GM23338 (cell line): ENCODE results near the gene PGBD5. TPM values are rescaled to one million over a fixed set of nuclear protein-coding genes. Genes with fewer than 3 reads are reported as not detected.

Experiments
- ATAC-seq: fragments of 200-7000 bp; cut with Tn5 transposase; 3 replicates; pipeline ENCODE4 v1.9.1; 2020
- DNase-seq: peaks from one replicate; pipeline ENCODE4 v3.0.0-alpha.2; 2015; ENCODE audit warnings: low spot score
- H2AFZ ChIP-seq: fragments of 200-600 bp; sonication (generic); 2 replicates; pipeline ENCODE4 v1.8.0; 2016; ENCODE audit warnings: antibody characterized with exemption, mild to moderate bottlenecking, moderate library complexity
- H3F3A ChIP-seq: fragments of 200-600 bp; sonication (generic); replicated peaks from 2 replicates; pipeline ENCODE4 v1.8.0; 2017; ENCODE audit warnings: antibody characterized with exemption, mixed run types, low read depth
- H3K27ac ChIP-seq: fragments of 200-600 bp; sonication (generic); 2 replicates; pipeline ENCODE4 v1.6.1; 2016; ENCODE audit warnings: low read depth
- H3K27me3 ChIP-seq: fragments of 200-600 bp; sonication (generic); 2 replicates; pipeline ENCODE4 v1.8.0; 2016; ENCODE audit warnings: mild to moderate bottlenecking, mixed run types, moderate library complexity; ENCODE audit not compliant: insufficient read depth
- H3K36me3 ChIP-seq: fragments of 200-600 bp; sonication (generic); 2 replicates; pipeline ENCODE4 v1.8.0; 2016; ENCODE audit warnings: mild to moderate bottlenecking; ENCODE audit not compliant: insufficient read depth
- H3K4me1 ChIP-seq: fragments of 200-600 bp; sonication (generic); 2 replicates; pipeline ENCODE4 v1.8.0; 2016; ENCODE audit warnings: mild to moderate bottlenecking, moderate library complexity; ENCODE audit not compliant: insufficient read depth
- H3K4me2 ChIP-seq: fragments of 200-600 bp; sonication (generic); 2 replicates; pipeline ENCODE4 v1.7.1; 2017; ENCODE audit warnings: mixed run types
- H3K4me3 ChIP-seq: fragments of 200-600 bp; sonication (generic); 2 replicates; pipeline ENCODE4 v1.6.1; 2016; ENCODE audit warnings: mixed run types
- H3K79me2 ChIP-seq: fragments of 200-600 bp; sonication (generic); replicated peaks from 2 replicates; pipeline ENCODE4 v1.8.0; 2017; ENCODE audit warnings: mild to moderate bottlenecking; ENCODE audit not compliant: insufficient read depth
- H3K9me2 ChIP-seq: fragments of 200-600 bp; sonication (generic); 2 replicates; pipeline ENCODE4 v1.8.0; 2017; ENCODE audit not compliant: insufficient read depth
- H4K20me1 ChIP-seq: fragments of 200-600 bp; sonication (generic); replicated peaks from 2 replicates; pipeline ENCODE4 v1.8.0; 2017; ENCODE audit warnings: mild to moderate bottlenecking; ENCODE audit not compliant: insufficient read depth
- H3K27ac Mint-ChIP-seq: 2 replicates; pipeline ENCODE4 v1.8.0; 2020; ENCODE audit warnings: inconsistent platforms, mild to moderate bottlenecking, moderate library complexity, mixed read lengths
- H3K27me3 Mint-ChIP-seq: 3 replicates; pipeline ENCODE4 v1.8.0; 2022; ENCODE audit warnings: low read depth, mild to moderate bottlenecking, moderate library complexity, mixed read lengths, inconsistent platforms; ENCODE audit not compliant: insufficient read depth, poor library complexity
- H3K36me3 Mint-ChIP-seq: 3 replicates; pipeline ENCODE4 v1.8.0; 2021; ENCODE audit warnings: low read depth, mild to moderate bottlenecking, inconsistent platforms, moderate library complexity, mixed read lengths
- H3K4me1 Mint-ChIP-seq: 3 replicates; pipeline ENCODE4 v1.8.0; 2020; ENCODE audit warnings: mild to moderate bottlenecking, inconsistent platforms, mixed read lengths
- H3K4me3 Mint-ChIP-seq: 3 replicates; pipeline ENCODE4 v1.8.0; 2021; ENCODE audit warnings: moderate library complexity, mild to moderate bottlenecking, inconsistent platforms, mixed read lengths
- H3K9me3 Mint-ChIP-seq: 3 replicates; pipeline ENCODE4 v1.8.0; 2020; ENCODE audit warnings: moderate library complexity, mild to moderate bottlenecking, inconsistent platforms, mixed read lengths
- CREB1 ChIP-seq: fragments of 250-450 bp; sonication (Bioruptor Pico); IDR thresholded peaks from 2 replicates; pipeline ENCODE4 v1.5.0; 2020; ENCODE audit warnings: low read depth, mild to moderate bottlenecking, moderate library complexity
- CTCF ChIP-seq, 2 experiments: fragments of 200-600 bp in 1 of 2; sonication (generic) in 1 of 2; conservative IDR thresholded peaks; 2 replicates each; pipeline versions ENCODE4 v1.5.1 to v1.6.1; 2016 to 2017; ENCODE audit warnings: antibody characterized with exemption in 2 of 2, low read depth in 2 of 2, mild to moderate bottlenecking in 2 of 2, moderate library complexity in 1 of 2
- ETS1 ChIP-seq: IDR thresholded peaks from 2 replicates; pipeline ENCODE4 v1.6.1; 2016; ENCODE audit warnings: antibody characterized with exemption
- EZH2 ChIP-seq: fragments of 200-600 bp; sonication (generic); IDR thresholded peaks from one replicate; pipeline ENCODE4 v1.8.0; 2017; ENCODE audit warnings: antibody characterized with exemption, mild to moderate bottlenecking, low read depth; ENCODE audit not compliant: unreplicated experiment
- EZH2phosphoT487 ChIP-seq: fragments of 200-600 bp; sonication (generic); IDR thresholded peaks from one replicate; pipeline ENCODE4 v1.8.1; 2018; ENCODE audit warnings: antibody characterized with exemption; ENCODE audit not compliant: unreplicated experiment
- JUNB ChIP-seq: IDR thresholded peaks from one replicate; pipeline ENCODE4 v1.6.1; 2016; ENCODE audit warnings: antibody characterized with exemption; ENCODE audit not compliant: unreplicated experiment
- NANOG ChIP-seq: IDR thresholded peaks from 2 replicates; pipeline ENCODE4 v1.6.1; 2016; ENCODE audit warnings: antibody characterized with exemption, borderline replicate concordance
- POLR2AphosphoS5 ChIP-seq: IDR thresholded peaks from 2 replicates; pipeline ENCODE4 v1.6.1; 2016; ENCODE audit warnings: antibody characterized with exemption, low read depth
- REST ChIP-seq: IDR thresholded peaks from one replicate; pipeline ENCODE4 v1.6.1; 2018; ENCODE audit warnings: antibody characterized with exemption; ENCODE audit not compliant: unreplicated experiment
- STAT1 ChIP-seq: IDR thresholded peaks from one replicate; pipeline ENCODE4 v1.6.1; 2016; ENCODE audit warnings: antibody characterized with exemption; ENCODE audit not compliant: unreplicated experiment
- ZNF114 ChIP-seq: fragments of 250-450 bp; sonication (Bioruptor Pico); IDR thresholded peaks from 2 replicates; pipeline ENCODE4 v1.5.0; 2020; ENCODE audit warnings: mild to moderate bottlenecking, moderate library complexity
- ZNF331 ChIP-seq: fragments of 250-450 bp; sonication (Bioruptor Pico); IDR thresholded peaks from 2 replicates; pipeline ENCODE4 v1.5.0; 2020; ENCODE audit warnings: low read depth, mild to moderate bottlenecking, moderate library complexity
- ZNF462 ChIP-seq: fragments of 250-450 bp; sonication (Bioruptor Pico); IDR thresholded peaks from 2 replicates; pipeline ENCODE4 v1.5.0; 2020; ENCODE audit warnings: mild to moderate bottlenecking, moderate library complexity
- polyA plus RNA-seq: library from polyadenylated mRNA; unstranded; fragments of >200 nt; fragmentation: Nextera tagmentation; extraction: Ambion mirVana; gene quantifications from 2 replicates; pipeline ENCODE4 v1.2.1, GENCODE V29; 2016
- total RNA-seq: library from RNA; depleted of rRNA; stranded (reverse); fragments of >200 nt; shearing (Covaris generic); gene quantifications from 2 replicates; pipeline ENCODE4 v1.2.3, GENCODE V29; 2014

Gene PGBD5
- total and polyA plus RNA-seq, 2 experiments from 2014 or later: 3.4 to 16.6 TPM

- Histone ChIP-seq H3K9me2 (no peaks in the 10 kb centered on the region), H3K36me3 (no peaks in the 10 kb centered on the region; the same call in none of the 2 replicates), H4K20me1 (no peaks in the 10 kb centered on the region; the same call in none of the 2 replicates), H3K27me3 (no peaks in the 10 kb centered on the region), H3K4me2 (no peak overlapping the region), H3K4me3 (no peak overlapping the region), H3K4me1 (peaks cover 8% of the 10 kb centered on the region; the same call in 1 of the 2 replicates), H3K79me2 (no peaks in the 10 kb centered on the region), H3K27ac (no peak overlapping the region), H2AFZ (no peak overlapping the region), H3F3A (no peaks in the 10 kb centered on the region)
- peaks cover 6% of the 10 kb centered on the region for H3K27me3 Mint-ChIP-seq
- ATAC-seq: no peak
- no peak overlapping the region; the same call in 1 of the 2 replicates for H3K27ac Mint-ChIP-seq
- peaks cover 17% of the 10 kb centered on the region for H3K4me1 Mint-ChIP-seq
- no peaks in the 10 kb centered on the region for H3K9me3 Mint-ChIP-seq
- H3K36me3 Mint-ChIP-seq: peaks cover 33% of the 10 kb centered on the region
- no peak overlapping the region for H3K4me3 Mint-ChIP-seq
- TF ChIP-seq POLR2AphosphoS5 (no peak), NANOG (no peak), ZNF462 (no peak), JUNB (no peak), EZH2 (no peak), CREB1 (CRISPR knock-in tag) (no peak), ZNF114 (CRISPR knock-in tag) (no peak), EZH2phosphoT487 (no peak), STAT1 (no peak), CTCF (conservative IDR thresholded peaks at IDR 0.05; ENCODE audit: low read depth in 2 of 2) (no peak), ETS1 (no peak), ZNF331 (no peak), REST (no peak)
- no peak for DNase-seq
These were observed 88.9 kb downstream of the PGBD5 start for GRCh38 chr1:230337266-230337665.
